Fibroblast of skin of back (primary cell): ENCODE data around the gene LRP3.
"Not testable (repeated sequence)": the region's sequence is repeated elsewhere in the genome, so short reads cannot be mapped to it uniquely, and the experiment has no call there.

Experiments used
- DNase-seq: peaks from one replicate; pipeline ENCODE4 v3.0.0-alpha.2; 2013

LRP3 gene

GRCh38 chr19:33176670-33177416 lies 17.3 kb upstream of the LRP3 start:
- peak; percentile 99 for DNase-seq

- DNase-seq = no peak
These were observed 16.6 kb upstream of the LRP3 start for GRCh38 chr19:33177417-33177979.

GRCh38 chr19:33186431-33187182 lies 7.5 kb upstream of the LRP3 start:
- no peak for DNase-seq

- no peak for DNase-seq
These were observed 7.0 kb upstream of the LRP3 start for GRCh38 chr19:33187183-33187540.

- no peak for DNase-seq
These were observed 4.7 kb upstream of the LRP3 start for GRCh38 chr19:33189453-33189852.

- DNase-seq = not testable (repeated sequence)
These were observed 3.0 kb upstream of the LRP3 start for GRCh38 chr19:33191092-33191491.

GRCh38 chr19:33191501-33191900 lies 2.6 kb upstream of the LRP3 start:
- DNase-seq = no peak

GRCh38 chr19:33192010-33192409 lies 2.1 kb upstream of the LRP3 start:
- no peak for DNase-seq

- no peak for DNase-seq
These were observed 763 bp upstream of the LRP3 start for GRCh38 chr19:33193269-33193864.

GRCh38 chr19:33194532-33194885 lies 379 bp downstream of the LRP3 start:
- peak; percentile 11 for DNase-seq

- DNase-seq = peak; percentile 22
These were observed 935 bp downstream of the LRP3 start for GRCh38 chr19:33194886-33195644.

GRCh38 chr19:33195645-33196347 lies 1.7 kb downstream of the LRP3 start:
- DNase-seq = no peak

- no peak for DNase-seq
These were observed 2.5 kb downstream of the LRP3 start for GRCh38 chr19:33196446-33197193.

- no peak for DNase-seq
These were observed 3.5 kb downstream of the LRP3 start for GRCh38 chr19:33197591-33198000.

GRCh38 chr19:33198169-33198568 lies 4.0 kb downstream of the LRP3 start:
- no peak for DNase-seq

GRCh38 chr19:33199441-33200265 lies 5.5 kb downstream of the LRP3 start:
- no peak for DNase-seq

- DNase-seq = no peak
These were observed 7.3 kb downstream of the LRP3 start for GRCh38 chr19:33201473-33201872.

- no peak for DNase-seq
These were observed 7.9 kb downstream of the LRP3 start for GRCh38 chr19:33201886-33202545.

- no peak for DNase-seq
These were observed 8.7 kb downstream of the LRP3 start for GRCh38 chr19:33202546-33203507.
